ENCODE measurements around the gene ENTPD1.

ENTPD1 gene

DNA sequence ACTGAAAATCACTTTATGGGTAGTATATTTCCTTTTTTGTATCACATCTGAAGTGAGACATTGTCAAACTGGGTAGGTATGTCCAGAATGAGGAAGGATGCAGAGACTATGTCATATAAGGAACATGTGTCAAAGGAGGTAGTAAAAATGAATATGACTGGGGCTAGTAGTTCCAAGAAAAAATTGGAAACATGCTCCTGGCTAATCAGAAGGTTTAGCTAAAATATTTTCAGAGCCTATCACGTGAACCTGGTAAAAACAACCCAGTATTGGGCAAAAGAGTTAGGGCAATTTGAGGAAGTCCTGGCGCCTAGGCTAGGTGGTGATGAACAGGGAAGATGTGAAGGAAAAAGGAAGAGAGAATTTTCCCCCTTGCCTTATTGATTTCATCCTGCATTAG lies 26.4 kb downstream of the ENTPD1 start:
- Histone ChIP-seq H3K9me3 (ENCODE audit: control insufficient read depth, insufficient read depth, low read length) (no peaks in the 10 kb centered on the region), H3K9ac (ENCODE audit: low read depth, low read length) (no peak overlapping the region), H3K36me3 (ENCODE audit: insufficient read depth, low read length) (no peaks in the 10 kb centered on the region), H3K4me1 (ENCODE audit: insufficient read depth, low read length) (no peaks in the 10 kb centered on the region)

DNA sequence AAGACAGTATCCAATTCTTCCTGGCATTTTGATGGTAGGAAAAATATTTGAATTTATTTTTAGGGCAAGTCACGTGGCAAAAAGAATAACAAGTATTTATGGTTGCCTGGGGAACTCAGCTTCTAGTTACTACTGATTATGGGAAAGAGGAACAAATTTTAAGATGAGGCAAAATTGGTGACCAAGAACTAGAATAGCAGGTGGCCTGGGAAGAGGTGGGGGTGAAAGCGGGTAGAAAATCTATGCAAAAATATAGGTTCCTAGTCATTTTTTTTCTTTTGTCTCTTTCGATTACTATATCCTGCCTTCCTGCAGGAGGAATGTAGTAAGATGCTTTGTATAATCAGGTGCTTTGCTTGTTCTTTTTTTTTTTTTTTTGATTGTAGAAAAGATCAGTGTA lies 27.8 kb downstream of the ENTPD1 start:
- Histone ChIP-seq H3K9me3 (ENCODE audit: control insufficient read depth, insufficient read depth, low read length) (no peaks in the 10 kb centered on the region), H3K36me3 (ENCODE audit: insufficient read depth, low read length) (no peaks in the 10 kb centered on the region), H3K4me1 (ENCODE audit: insufficient read depth, low read length) (no peaks in the 10 kb centered on the region), H3K9ac (ENCODE audit: low read depth, low read length) (no peak overlapping the region)

DNA sequence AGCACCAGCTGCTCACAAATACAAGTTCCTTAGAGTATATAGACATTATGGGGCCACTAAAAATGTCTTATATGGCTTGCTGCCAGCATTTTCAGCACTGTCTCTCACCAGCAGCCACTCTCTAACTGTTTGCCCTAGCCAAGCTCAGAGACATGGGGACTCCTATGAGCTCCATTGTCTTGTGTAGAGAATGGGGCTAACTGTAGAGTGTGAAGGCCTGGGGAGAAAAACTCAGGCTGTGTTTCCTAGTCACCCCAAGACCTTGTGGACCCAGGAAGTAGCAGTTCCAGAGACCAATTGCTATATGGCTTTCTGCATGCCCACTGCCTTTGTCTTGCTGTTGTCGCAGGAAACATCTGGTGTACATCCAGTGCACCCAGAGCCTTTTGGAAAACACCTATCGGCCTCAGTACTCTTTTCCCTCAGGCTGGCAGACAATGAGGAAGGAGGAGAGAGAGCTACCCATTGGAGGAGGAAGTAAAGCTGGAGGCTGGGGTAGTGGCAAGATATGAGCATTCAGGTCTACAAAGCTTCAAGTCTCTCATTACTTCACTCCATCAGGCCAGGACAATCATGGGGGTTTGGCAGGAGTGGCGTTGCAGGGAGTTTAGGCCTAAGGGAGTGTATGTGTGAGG lies 28.4 kb downstream of the ENTPD1 start:
- no peak overlapping the region for H3K9ac ChIP-seq (ENCODE audit: low read depth, low read length)
- no peaks in the 10 kb centered on the region for H3K4me1 ChIP-seq (ENCODE audit: insufficient read depth, low read length)
- no peaks in the 10 kb centered on the region for H3K36me3 ChIP-seq (ENCODE audit: insufficient read depth, low read length)
- no peaks in the 10 kb centered on the region for H3K9me3 ChIP-seq (ENCODE audit: control insufficient read depth, insufficient read depth, low read length)

DNA sequence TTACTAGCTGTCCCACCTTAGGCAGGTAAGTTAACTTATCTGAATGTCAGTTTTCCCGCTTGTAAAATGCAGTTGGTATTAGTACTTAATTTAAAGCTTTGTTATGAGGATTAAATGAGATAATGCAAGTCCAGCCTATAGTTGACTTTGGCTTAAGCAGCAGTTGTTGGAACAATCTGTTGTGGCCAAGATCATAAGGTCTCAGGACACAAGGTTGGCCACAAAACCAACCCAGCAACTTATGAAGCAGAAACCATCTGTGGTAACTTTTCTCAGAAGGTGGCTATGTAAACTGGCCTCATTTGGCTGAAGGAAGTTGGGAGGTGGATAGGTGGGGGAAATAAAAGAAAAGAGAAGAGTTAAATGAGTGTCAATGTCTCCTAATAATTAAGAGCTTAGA lies 29.4 kb downstream of the ENTPD1 start:
- Histone ChIP-seq H3K36me3 (ENCODE audit: insufficient read depth, low read length) (no peaks in the 10 kb centered on the region), H3K4me1 (ENCODE audit: insufficient read depth, low read length) (no peaks in the 10 kb centered on the region), H3K9ac (ENCODE audit: low read depth, low read length) (no peak overlapping the region)

DNA sequence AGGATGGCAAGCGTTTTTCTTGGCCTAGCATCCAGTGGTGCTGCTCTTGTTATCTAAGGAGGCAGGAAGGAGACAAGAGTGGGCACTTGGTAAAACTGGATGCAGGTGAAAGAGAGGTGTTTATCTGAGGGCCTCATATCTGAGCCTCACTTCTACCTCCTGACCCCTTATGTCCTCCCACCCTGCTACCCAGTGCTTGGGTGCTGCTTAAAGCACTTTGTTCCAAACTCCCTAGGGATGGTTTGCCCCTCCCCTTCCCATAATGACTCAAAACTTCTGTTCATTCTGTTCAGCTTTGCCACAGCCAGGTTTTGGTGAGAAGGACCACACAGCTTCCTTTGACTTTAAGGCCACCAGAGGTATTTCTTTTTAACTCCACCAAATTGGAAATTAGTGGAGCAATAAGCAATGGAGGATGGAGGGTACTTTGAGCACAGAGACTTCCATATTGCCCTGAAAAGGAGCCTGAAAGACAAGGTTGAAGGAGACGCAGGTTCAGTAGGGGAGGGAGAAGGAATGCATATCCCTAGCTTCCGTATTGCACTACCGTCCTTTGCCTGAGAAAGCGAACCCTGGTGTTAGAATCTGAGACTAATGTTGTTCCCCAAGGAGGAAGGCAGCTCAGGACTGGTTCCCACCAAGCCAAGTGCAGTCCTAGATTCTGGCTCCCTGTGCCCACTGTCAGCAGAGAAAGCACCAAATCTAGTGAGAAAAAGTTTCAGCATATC lies 30.1 kb downstream of the ENTPD1 start:
- Histone ChIP-seq H3K36me3 (ENCODE audit: insufficient read depth, low read length) (no peaks in the 10 kb centered on the region), H3K4me1 (ENCODE audit: insufficient read depth, low read length) (no peaks in the 10 kb centered on the region), H3K9me3 (ENCODE audit: control insufficient read depth, insufficient read depth, low read length) (no peaks in the 10 kb centered on the region), H3K9ac (ENCODE audit: low read depth, low read length) (no peak overlapping the region)

More for the DNA sequence above, 29.4 kb downstream of the ENTPD1 start:
- H3K9me3 ChIP-seq (ENCODE audit: control insufficient read depth, insufficient read depth, low read length) = no peaks in the 10 kb centered on the region

DNA sequence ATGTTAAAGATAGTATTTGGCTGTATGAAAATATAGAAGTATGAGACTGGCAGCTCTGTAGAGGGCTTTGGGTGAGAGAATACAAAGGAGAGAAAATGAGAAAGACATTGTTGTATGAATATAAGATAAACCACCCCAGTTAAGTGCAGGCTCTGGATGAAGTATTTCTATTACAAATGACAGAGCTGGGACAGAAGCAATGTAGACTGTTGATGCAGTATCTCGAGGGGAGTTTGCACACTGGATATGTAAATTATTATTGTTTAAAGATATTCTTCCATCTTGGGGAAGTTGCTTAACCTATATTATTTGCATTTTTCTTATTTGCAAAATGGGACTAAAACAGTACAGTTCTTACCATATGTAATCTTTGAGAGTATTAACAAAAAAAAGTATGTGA lies 31.5 kb downstream of the ENTPD1 start:
- Histone ChIP-seq H3K4me1 (ENCODE audit: insufficient read depth, low read length) (0 out of 2 replicates have a peak, but pooled peaks cover 1% of the 10 kb centered on the region), H3K9me3 (ENCODE audit: control insufficient read depth, insufficient read depth, low read length) (no peaks in the 10 kb centered on the region), H3K36me3 (ENCODE audit: insufficient read depth, low read length) (no peaks in the 10 kb centered on the region), H3K9ac (ENCODE audit: low read depth, low read length) (no peak overlapping the region)

DNA sequence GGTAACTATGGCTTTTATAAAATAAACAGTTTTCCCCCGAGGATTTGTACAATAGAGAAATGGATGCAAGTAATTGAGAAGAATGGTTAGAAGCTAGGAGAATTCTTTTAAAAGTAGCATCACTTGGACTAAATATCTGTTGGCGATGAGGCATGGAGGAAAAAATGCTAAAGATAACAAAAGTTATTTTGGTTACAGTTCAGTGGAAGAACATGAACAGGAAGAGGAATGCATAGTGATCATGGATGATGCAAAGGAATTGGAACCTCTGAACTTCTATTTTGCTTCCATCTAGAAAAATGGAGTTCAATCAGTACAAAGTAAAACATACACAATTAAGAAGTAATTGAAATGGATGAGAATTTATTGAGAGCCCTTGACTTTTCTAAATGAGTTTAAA lies 32.9 kb downstream of the ENTPD1 start:
- no peaks in the 10 kb centered on the region for H3K9me3 ChIP-seq (ENCODE audit: control insufficient read depth, insufficient read depth, low read length)
- H3K4me1 ChIP-seq (ENCODE audit: insufficient read depth, low read length) = peaks cover 8% of the 10 kb centered on the region; the same call in 1 of the 2 replicates
- H3K9ac ChIP-seq (ENCODE audit: low read depth, low read length) = no peak overlapping the region
- H3K36me3 ChIP-seq (ENCODE audit: insufficient read depth, low read length) = no peaks in the 10 kb centered on the region

DNA sequence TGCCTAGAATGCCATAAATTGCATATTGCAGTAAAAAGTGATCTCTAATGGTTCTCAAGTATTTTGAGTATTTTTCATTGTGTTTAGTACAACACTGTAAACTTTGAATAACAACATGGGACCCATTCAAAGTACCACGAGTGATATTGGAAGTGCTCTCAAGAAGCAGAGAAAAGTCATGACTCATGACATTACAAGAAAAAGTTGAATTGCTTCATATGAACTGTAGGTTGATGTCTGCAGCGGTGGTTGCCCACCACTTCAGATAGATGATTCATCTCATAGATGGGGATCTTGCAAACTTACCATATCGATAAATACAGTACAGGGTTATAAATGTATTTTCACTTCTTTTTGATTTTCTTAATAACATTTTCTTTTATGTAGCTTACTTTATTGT lies 33.9 kb downstream of the ENTPD1 start:
- H3K9ac ChIP-seq (ENCODE audit: low read depth, low read length) = no peak overlapping the region
- peaks cover 8% of the 10 kb centered on the region; the same call in 1 of the 2 replicates for H3K4me1 ChIP-seq (ENCODE audit: insufficient read depth, low read length)
- H3K9me3 ChIP-seq (ENCODE audit: control insufficient read depth, insufficient read depth, low read length) = no peaks in the 10 kb centered on the region
- no peaks in the 10 kb centered on the region for H3K36me3 ChIP-seq (ENCODE audit: insufficient read depth, low read length)

DNA sequence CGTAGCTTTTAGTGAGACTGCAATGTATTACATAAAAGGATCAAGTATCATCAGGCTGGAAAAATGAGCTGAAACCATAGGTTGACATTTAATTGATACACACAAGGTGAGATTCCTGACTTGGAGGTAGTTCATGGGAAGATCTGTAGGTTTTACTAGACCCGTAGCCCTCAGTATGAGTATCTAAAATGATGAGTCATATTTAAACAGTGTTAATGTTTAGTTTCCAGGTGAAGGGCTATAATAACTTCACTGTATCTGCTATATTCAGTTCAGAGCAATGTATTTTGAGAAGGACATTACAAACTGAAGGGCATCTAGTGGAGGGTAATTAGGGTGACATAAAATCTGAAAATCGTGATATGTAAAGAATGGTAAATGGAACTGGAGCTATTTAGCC lies 35.0 kb downstream of the ENTPD1 start:
- H3K9me3 ChIP-seq (ENCODE audit: control insufficient read depth, insufficient read depth, low read length) = no peaks in the 10 kb centered on the region
- H3K4me1 ChIP-seq (ENCODE audit: insufficient read depth, low read length) = peaks cover 8% of the 10 kb centered on the region; the same call in 1 of the 2 replicates
- H3K36me3 ChIP-seq (ENCODE audit: insufficient read depth, low read length) = no peaks in the 10 kb centered on the region
- no peak overlapping the region for H3K9ac ChIP-seq (ENCODE audit: low read depth, low read length)

DNA sequence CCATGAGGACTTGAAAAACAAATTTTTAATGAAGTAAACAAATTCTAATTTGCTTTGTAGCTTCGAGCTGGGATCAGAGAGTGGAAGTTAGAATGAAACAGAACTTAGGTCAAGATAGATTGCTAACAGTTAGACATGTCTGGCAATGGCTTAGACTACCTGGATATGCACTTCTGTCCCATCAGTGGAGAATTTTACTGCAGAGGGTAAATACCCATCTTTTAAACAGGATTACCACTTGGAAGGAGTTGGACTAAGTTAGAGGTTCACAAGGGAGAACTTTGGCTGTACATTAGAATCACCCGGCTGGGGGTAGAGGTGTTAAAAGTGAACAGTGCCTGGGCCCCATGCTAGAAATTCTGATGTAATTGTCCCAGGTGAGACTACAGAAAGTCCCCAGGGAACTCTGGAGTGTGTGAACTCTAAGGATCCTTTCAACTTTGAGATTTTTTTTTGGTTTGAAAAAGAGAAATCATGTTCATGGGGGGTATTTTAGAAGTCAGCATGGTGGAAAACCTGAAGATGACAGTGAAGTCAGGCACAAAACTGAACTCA lies 35.5 kb downstream of the ENTPD1 start:
- H3K36me3 ChIP-seq (ENCODE audit: insufficient read depth, low read length) = no peaks in the 10 kb centered on the region
- peaks cover 8% of the 10 kb centered on the region; the same call in 1 of the 2 replicates for H3K4me1 ChIP-seq (ENCODE audit: insufficient read depth, low read length)
- no peaks in the 10 kb centered on the region for H3K9me3 ChIP-seq (ENCODE audit: control insufficient read depth, insufficient read depth, low read length)
- no peak overlapping the region for H3K9ac ChIP-seq (ENCODE audit: low read depth, low read length)

DNA sequence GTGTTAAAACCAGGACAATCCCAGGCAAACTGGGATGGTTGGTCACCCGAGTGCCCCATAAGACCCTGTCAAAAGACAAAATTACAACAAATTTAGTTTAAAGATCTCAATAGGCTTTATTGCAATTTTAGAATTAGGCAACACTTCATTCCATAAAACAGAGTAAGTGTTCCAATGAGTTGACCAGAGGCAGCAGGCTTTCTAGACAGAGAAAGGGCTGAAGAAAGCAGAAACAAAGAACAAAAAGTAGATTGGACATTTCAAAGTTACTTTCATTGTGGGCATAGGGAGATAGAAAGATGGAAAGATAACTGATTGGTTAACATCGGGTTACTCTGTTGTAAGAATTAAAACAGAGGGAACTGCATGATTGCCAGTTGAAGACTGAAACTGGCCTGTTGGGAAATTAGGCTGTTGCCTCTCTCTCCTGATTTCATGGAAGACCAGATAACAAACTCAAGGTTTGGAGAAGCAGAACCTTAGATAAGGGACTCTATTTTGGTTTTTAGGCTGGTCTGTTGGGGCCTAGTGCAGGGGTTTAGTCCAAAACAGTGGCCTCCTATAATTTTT lies 36.3 kb downstream of the ENTPD1 start:
- no peaks in the 10 kb centered on the region for H3K36me3 ChIP-seq (ENCODE audit: insufficient read depth, low read length)
- peaks cover 8% of the 10 kb centered on the region; the same call in 1 of the 2 replicates for H3K4me1 ChIP-seq (ENCODE audit: insufficient read depth, low read length)
- no peaks in the 10 kb centered on the region for H3K9me3 ChIP-seq (ENCODE audit: control insufficient read depth, insufficient read depth, low read length)
- H3K9ac ChIP-seq (ENCODE audit: low read depth, low read length) = no peak overlapping the region

DNA sequence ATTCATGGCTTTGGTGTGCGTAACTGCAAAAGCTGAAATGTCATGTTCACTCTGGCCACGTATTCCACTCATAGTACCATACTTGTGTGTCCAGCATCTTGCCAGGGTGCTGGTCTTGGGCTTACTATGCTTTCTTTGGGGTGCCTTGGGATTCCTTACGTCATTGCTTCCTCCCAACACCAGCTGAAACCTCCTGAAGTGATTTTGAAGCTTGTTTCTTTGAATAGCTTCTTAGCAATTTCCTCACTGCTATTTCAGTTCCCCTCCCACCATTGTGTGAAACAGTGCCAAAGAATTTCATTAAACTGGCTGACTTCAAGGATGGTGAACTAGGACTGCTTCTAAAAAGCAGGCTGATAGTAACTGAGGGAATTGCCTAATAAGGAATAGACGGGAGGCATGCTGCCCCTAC lies 36.9 kb downstream of the ENTPD1 start:
- peaks cover 8% of the 10 kb centered on the region; the same call in 1 of the 2 replicates for H3K4me1 ChIP-seq (ENCODE audit: insufficient read depth, low read length)
- H3K9ac ChIP-seq (ENCODE audit: low read depth, low read length) = no peak overlapping the region
- H3K9me3 ChIP-seq (ENCODE audit: control insufficient read depth, insufficient read depth, low read length) = no peaks in the 10 kb centered on the region
- no peaks in the 10 kb centered on the region for H3K36me3 ChIP-seq (ENCODE audit: insufficient read depth, low read length)

DNA sequence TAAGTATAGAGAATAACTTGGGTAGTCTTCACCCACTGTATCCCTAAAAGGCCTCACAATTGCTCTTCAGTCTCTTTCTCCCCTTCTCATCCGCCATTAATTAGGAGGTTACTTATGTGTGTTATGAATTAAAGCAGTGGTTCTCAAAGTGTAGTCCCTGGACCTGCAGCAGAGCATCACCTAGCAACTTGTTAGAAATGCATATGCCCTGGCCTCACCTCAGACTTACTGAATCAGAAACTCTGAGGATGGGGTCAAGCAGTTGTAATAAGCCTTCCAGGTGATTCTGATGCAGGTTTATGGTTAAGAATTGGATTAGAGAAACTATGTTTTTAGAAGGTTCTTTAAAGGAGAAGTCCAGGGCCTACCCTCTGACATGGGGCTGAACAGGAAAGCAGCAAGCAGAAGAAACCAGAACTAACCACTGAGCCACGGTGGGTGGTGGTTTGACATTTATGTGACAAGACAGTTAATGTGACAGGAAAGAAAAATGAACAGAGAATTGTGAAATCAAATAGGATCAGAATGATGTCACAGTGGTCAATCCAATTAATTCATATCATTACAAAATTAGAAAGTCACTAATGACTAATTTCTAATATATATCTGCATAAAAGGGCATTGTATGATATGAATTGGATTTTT lies 37.6 kb downstream of the ENTPD1 start:
- no peak overlapping the region for H3K9ac ChIP-seq (ENCODE audit: low read depth, low read length)
- no peaks in the 10 kb centered on the region for H3K9me3 ChIP-seq (ENCODE audit: control insufficient read depth, insufficient read depth, low read length)
- H3K36me3 ChIP-seq (ENCODE audit: insufficient read depth, low read length) = no peaks in the 10 kb centered on the region
- peaks cover 8% of the 10 kb centered on the region; the same call in 1 of the 2 replicates for H3K4me1 ChIP-seq (ENCODE audit: insufficient read depth, low read length)

DNA sequence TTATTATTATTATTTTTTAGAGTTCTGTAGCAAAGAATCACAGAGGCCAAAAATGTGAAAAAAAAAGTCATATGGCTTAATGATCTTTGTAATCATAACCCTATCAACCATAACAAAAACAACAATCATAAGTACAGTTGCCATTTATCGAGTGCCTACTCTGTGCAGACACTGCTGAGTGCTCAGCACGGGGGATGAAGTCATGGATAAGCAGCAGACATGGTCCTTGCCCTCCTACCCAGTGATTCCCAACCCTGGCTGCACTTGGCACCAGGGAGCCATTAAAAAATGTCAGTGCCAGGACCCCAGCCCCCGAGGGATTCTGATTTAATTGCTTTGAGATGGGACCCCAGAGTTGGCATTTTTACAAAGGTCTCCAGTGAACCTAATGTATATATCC lies 38.2 kb downstream of the ENTPD1 start:
- Histone ChIP-seq H3K9ac (ENCODE audit: low read depth, low read length) (no peak overlapping the region), H3K4me1 (ENCODE audit: insufficient read depth, low read length) (peaks cover 8% of the 10 kb centered on the region; the same call in 1 of the 2 replicates), H3K36me3 (ENCODE audit: insufficient read depth, low read length) (no peaks in the 10 kb centered on the region), H3K9me3 (ENCODE audit: control insufficient read depth, insufficient read depth, low read length) (no peaks in the 10 kb centered on the region)

Data from ES-I3 (cell line).